ENCODE measurements around the gene FAM185A.

Gene FAM185A

DNA sequence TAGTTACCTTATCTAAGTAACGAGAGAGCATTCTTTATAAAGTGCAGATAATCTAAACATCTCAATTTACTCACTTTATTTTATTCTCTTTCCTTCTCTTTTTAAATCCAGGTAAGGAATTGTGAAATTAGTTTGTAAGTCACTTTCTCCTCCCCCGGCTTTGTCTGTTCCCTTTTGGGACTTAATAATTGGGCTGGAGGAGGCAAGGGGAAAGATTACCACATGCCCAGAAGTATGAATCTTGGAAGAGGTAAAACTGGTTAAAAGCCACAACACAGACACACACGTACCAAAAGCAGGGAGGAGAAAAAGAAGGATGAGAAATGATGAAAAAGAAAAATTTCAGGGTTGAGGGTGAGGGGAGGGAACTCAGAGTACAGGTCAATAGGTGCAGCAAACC lies 100.7 kb downstream of the FAM185A start:
- intact Hi-C loops (cut with micrococcal nuclease) = no loop called here
- Mint-ChIP-seq H3K4me3 (no peak overlapping the region), H3K27ac (no peak overlapping the region), H3K36me3 (ENCODE audit: low read depth) (no peaks in the 10 kb centered on the region), H3K27me3 (no peaks in the 10 kb centered on the region), H3K4me1 (ENCODE audit: low read depth) (peaks cover 5% of the 10 kb centered on the region), H3K9me3 (no peaks in the 10 kb centered on the region)

DNA sequence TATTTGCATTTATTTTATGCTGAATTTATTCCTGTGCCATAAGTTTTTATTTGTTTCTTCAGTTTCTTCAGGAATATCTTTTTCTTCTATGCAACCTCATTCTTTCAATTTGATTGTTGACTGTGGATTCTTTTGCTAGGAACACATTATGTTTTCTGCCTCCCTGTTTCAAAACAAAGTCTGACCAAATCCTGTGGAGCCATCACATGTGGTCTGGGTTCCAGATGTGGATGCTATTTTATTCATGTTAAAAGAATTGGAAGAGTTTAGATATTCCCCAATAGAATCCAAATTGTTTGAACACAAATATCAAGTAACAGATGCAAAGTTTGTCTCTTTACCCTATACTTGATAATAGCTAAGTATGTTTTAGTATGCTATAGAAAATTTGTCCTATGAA lies 107.2 kb downstream of the FAM185A start:
- intact Hi-C loops (cut with micrococcal nuclease) = no loop called here
- H3K36me3 Mint-ChIP-seq (ENCODE audit: low read depth) = no peaks in the 10 kb centered on the region
- H3K27ac Mint-ChIP-seq = no peak overlapping the region
- peaks cover 10% of the 10 kb centered on the region for H3K4me1 Mint-ChIP-seq (ENCODE audit: low read depth)
- H3K4me3 Mint-ChIP-seq = no peak overlapping the region
- no peaks in the 10 kb centered on the region for H3K27me3 Mint-ChIP-seq
- no peaks in the 10 kb centered on the region for H3K9me3 Mint-ChIP-seq

All from dendritic cell treated with granulocyte-macrophage colony-stimulating factor and Interleukin-4, amounts not matched to agents 40 ng/mL and 50 ng/mL, for 4 days (primary cell).